Stomach (tissue), 4 donors: ENCODE results near the gene MYH6.

Source experiments
- CTCF ChIP-seq, 7 experiments: fragments of 450-650 bp in 4 of 7; fragments of 200-600 bp in 3 of 7; sonication (generic) in 3 of 7; IDR thresholded peaks; one replicate each; pipeline ENCODE4 v1.5.1; 2016 to 2019; ENCODE audit warnings: antibody characterized with exemption in 7 of 7, control low read depth in 2 of 7, mild to moderate bottlenecking in 1 of 7
- EP300 ChIP-seq: sonication (generic); formaldehyde crosslinking; IDR thresholded peaks from one replicate; pipeline ENCODE4 v1.6.1; 2017; ENCODE audit warnings: antibody characterized with exemption
- POLR2A ChIP-seq, 4 donors: fragments of 450-650 bp; IDR thresholded peaks; one replicate each; pipeline ENCODE4 v1.6.1; 2016; ENCODE audit warnings: antibody characterized with exemption in 4 of 4, control low read depth in 2 of 4, mild to moderate bottlenecking in 1 of 4, moderate library complexity in 1 of 4
- POLR2AphosphoS5 ChIP-seq, 3 donors: sonication (generic); formaldehyde crosslinking; IDR thresholded peaks; one replicate each; pipeline ENCODE4 v1.6.1; 2016; ENCODE audit warnings: antibody characterized with exemption in 3 of 3

DNA sequence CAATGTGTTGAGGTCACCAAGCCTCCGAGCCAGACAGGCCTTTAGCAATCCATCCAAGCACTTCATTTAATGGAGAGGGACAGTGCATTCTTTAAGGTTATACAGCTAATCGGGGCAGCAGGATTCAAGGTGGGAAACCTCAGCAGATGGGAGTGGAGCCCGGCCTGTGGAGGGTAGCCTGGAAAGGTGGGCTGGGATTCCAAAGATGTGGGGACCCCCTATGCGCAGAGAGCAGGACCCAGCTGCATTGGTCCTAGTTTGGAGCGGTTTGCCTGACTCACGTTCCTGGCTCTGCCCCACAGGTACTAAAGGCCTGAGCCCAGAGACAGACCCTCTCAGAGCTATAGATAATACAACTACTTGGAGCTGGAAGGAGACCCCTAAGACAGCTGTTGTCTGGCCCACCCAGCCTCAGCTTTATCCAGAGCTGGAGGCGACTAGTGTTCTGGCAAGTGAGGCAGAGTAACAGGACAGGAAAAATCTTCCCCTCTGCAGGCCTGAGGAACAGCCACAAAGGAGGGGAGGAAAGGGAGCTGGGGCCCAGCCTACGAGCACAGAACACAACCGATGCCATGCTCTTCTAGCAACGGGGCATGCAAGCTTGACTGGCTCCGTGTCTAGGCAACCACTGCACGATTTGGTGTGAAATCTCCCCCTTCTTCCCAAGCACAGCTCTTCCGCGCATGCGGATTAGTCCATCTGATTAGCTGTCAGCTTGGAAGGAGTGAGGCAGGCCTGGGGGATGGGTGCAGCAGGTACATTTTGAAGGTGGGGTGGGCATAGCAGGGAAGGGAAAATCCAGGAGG lies 28.5 kb upstream of the MYH6 start:
- no peak for TF ChIP-seq CTCF (IDR thresholded peaks at IDR 0.05)
- no peak for TF ChIP-seq POLR2AphosphoS5 (IDR thresholded peaks at IDR 0.05)
- TF ChIP-seq POLR2A (IDR thresholded peaks at IDR 0.05): no peak
- TF ChIP-seq EP300: no peak
